ENCODE results near the gene PROK1.
"Not testable (repeated sequence)": the region's sequence is repeated elsewhere in the genome, so short reads cannot be mapped to it uniquely, and the experiment has no call there.

The PROK1 gene

GRCh38 chr1:110434946-110435345 lies 16.0 kb upstream of the PROK1 start:
- DNase-seq, result no peak

- no peak for DNase-seq
Observed at GRCh38 chr1:110436635-110437034, 14.3 kb upstream of the PROK1 start.

- DNase-seq, result not testable (repeated sequence)
Observed at GRCh38 chr1:110437645-110438299, 13.2 kb upstream of the PROK1 start.

- DNase-seq, result no peak
Observed at GRCh38 chr1:110438893-110439292, 12.1 kb upstream of the PROK1 start.

GRCh38 chr1:110439873-110440272 lies 11.1 kb upstream of the PROK1 start:
- DNase-seq, result not testable (repeated sequence)

GRCh38 chr1:110440877-110441276 lies 10.1 kb upstream of the PROK1 start:
- no peak for DNase-seq

- DNase-seq, result no peak
Observed at GRCh38 chr1:110441888-110442287, 9.1 kb upstream of the PROK1 start.

- no peak for DNase-seq
Observed at GRCh38 chr1:110443451-110443850, 7.5 kb upstream of the PROK1 start.

- DNase-seq, result no peak
Observed at GRCh38 chr1:110444561-110444960, 6.4 kb upstream of the PROK1 start.

- no peak for DNase-seq
Observed at GRCh38 chr1:110449661-110450651, 993 bp upstream of the PROK1 start.

- no peak for DNase-seq
Observed at GRCh38 chr1:110452330-110452729, 1.4 kb downstream of the PROK1 start.

GRCh38 chr1:110453829-110454228 lies 2.9 kb downstream of the PROK1 start:
- DNase-seq, result no peak

- DNase-seq, result no peak
Observed at GRCh38 chr1:110454328-110454727, 3.4 kb downstream of the PROK1 start.

GRCh38 chr1:110455151-110455550 lies 4.2 kb downstream of the PROK1 start:
- DNase-seq, result no peak

GRCh38 chr1:110457206-110457605 lies 6.3 kb downstream of the PROK1 start:
- no peak for DNase-seq

- no peak for DNase-seq
Observed at GRCh38 chr1:110460253-110461220, 9.6 kb downstream of the PROK1 start.

GRCh38 chr1:110462093-110462492 lies 11.1 kb downstream of the PROK1 start:
- no peak for DNase-seq

GRCh38 chr1:110462964-110463363 lies 12.0 kb downstream of the PROK1 start:
- DNase-seq, result no peak

- DNase-seq, result no peak
Observed at GRCh38 chr1:110463725-110464124, 12.8 kb downstream of the PROK1 start.

- no peak for DNase-seq
Observed at GRCh38 chr1:110464340-110464739, 13.4 kb downstream of the PROK1 start.

- DNase-seq, result no peak
Observed at GRCh38 chr1:110465038-110465813, 14.3 kb downstream of the PROK1 start.

- no peak for DNase-seq
Observed at GRCh38 chr1:110465814-110466380, 14.9 kb downstream of the PROK1 start.

Measured in activated gamma-delta T cell (primary cell).